Uterus (tissue), 2 donors: ENCODE data around the gene ADAP2.

Source experiments
- POLR2A ChIP-seq, 2 donors: fragments of 450-650 bp; IDR thresholded peaks; one replicate each; pipeline ENCODE4 v1.6.1; 2016; ENCODE audit warnings: antibody characterized with exemption in 2 of 2, mild to moderate bottlenecking in 1 of 2, moderate library complexity in 1 of 2
- TF ChIP-seq, protein P1 (sequence below), 4 experiments: fragments of 200-600 bp in 2 of 4; fragments of 450-650 bp in 2 of 4; sonication (generic) in 2 of 4; IDR thresholded peaks; one replicate each; pipeline ENCODE4 v1.5.1; 2016 to 2019; ENCODE audit warnings: antibody characterized with exemption in 4 of 4, mild to moderate bottlenecking in 2 of 4, moderate library complexity in 1 of 4

DNA sequence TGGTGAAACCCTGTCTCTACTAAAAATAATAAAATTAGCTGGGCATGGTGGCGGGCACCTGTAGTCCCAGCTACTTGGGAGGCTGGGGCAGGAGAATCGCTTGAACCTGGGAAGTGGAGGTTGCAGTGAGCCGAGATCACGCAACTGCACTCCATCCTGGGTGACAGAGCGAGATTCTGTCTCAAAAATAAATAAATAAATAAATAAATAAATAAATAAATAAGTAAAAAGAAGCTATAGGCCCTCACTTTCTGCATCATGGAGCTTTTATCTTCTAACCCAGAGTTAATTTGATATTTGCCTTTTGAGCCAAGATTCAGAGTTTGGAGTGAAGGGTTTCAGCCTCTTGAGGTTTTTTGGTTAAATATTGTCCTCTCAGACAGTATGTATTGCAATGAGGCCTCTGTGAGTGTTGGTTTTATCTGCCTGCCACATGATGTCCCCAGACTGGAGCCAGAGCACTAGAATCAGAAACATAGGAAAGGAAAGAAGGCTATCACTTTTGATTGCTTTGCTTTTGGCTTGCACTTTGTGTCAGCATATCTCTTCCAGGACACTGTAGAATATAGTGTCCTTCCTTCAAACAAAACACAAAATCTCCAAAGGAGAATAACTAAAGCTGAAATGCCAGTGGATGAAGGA lies 81.6 kb downstream of the ADAP2 start:
- TF ChIP-seq, protein P1, sequence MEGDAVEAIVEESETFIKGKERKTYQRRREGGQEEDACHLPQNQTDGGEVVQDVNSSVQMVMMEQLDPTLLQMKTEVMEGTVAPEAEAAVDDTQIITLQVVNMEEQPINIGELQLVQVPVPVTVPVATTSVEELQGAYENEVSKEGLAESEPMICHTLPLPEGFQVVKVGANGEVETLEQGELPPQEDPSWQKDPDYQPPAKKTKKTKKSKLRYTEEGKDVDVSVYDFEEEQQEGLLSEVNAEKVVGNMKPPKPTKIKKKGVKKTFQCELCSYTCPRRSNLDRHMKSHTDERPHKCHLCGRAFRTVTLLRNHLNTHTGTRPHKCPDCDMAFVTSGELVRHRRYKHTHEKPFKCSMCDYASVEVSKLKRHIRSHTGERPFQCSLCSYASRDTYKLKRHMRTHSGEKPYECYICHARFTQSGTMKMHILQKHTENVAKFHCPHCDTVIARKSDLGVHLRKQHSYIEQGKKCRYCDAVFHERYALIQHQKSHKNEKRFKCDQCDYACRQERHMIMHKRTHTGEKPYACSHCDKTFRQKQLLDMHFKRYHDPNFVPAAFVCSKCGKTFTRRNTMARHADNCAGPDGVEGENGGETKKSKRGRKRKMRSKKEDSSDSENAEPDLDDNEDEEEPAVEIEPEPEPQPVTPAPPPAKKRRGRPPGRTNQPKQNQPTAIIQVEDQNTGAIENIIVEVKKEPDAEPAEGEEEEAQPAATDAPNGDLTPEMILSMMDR (IDR thresholded peaks at IDR 0.05), result no peak
- no peak for TF ChIP-seq POLR2A (IDR thresholded peaks at IDR 0.05)
